Neuron (in vitro differentiated cells): ENCODE results near the gene ZDHHC14.

Experiments
- H2AFZ ChIP-seq: one replicate; pipeline ENCODE4 v1.6.1; 2013; ENCODE audit warnings: low read depth, mild to moderate bottlenecking, inconsistent platforms, low read length, moderate library complexity
- H3K27me3 ChIP-seq: one replicate; pipeline ENCODE4 v1.6.1; 2013; ENCODE audit warnings: low read length; ENCODE audit not compliant: insufficient read depth
- H3K36me3 ChIP-seq: one replicate; pipeline ENCODE4 v1.6.1; 2013; ENCODE audit warnings: low read length; ENCODE audit not compliant: insufficient read depth
- H3K4me1 ChIP-seq: one replicate; pipeline ENCODE4 v1.6.1; 2013; ENCODE audit warnings: low read length; ENCODE audit not compliant: insufficient read depth
- H3K4me3 ChIP-seq: 2 replicates; pipeline ENCODE4 v1.5.1; 2013; ENCODE audit warnings: mild to moderate bottlenecking, low read length, moderate library complexity
- H3K9me3 ChIP-seq: one replicate; pipeline ENCODE4 v1.6.1; 2013; ENCODE audit warnings: low read length

Gene ZDHHC14

DNA sequence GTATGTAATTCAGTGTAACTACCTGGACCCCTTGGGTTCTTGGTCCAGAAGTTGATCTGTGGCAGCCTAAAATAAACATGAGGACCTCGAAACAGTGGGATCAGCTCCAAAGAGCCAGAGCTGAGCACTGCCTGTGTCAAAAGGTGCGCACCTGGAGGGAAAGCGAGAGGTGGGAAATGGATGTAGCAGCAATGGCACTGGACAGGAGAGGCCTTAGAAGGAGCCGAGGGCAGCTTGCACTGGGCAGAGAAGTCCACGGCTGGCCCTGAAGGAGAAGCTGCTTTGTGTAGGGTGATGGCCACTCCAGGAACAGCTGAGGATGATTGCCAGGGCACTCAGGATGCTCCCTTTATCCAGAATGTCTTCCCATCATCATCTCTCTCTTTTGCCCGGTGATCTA lies 228.1 kb downstream of the ZDHHC14 start:
- no peak overlapping the region for H3K4me3 ChIP-seq
- H3K9me3 ChIP-seq = no peaks in the 10 kb centered on the region
- H3K4me1 ChIP-seq = peaks cover 20% of the 10 kb centered on the region
- H3K36me3 ChIP-seq = no peaks in the 10 kb centered on the region
- H3K27me3 ChIP-seq = no peaks in the 10 kb centered on the region
- H2AFZ ChIP-seq = no peak overlapping the region

DNA sequence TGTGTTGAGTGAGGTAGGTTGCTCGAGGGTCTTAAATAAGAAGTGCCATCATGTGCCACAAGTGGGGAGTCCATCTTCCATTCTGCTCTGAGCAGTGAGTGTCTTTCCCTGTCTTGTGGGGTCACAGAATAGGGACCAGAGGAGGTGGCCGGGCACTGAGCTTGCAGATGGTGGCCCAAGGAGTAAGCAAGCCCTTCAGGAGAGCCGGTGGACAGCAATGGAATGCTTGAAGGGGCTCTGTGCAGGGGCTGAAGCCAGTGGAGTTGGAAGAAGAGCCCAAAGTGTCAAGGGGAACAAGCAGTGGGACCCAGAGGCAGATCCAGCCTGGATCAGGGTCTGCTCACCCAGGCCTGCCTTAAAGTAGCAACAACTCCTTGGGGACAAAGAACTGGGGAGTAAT lies 228.6 kb downstream of the ZDHHC14 start:
- H3K36me3 ChIP-seq = no peaks in the 10 kb centered on the region
- no peak overlapping the region for H2AFZ ChIP-seq
- H3K4me3 ChIP-seq = no peak overlapping the region
- no peaks in the 10 kb centered on the region for H3K27me3 ChIP-seq
- no peaks in the 10 kb centered on the region for H3K9me3 ChIP-seq
- H3K4me1 ChIP-seq = peaks cover 20% of the 10 kb centered on the region

DNA sequence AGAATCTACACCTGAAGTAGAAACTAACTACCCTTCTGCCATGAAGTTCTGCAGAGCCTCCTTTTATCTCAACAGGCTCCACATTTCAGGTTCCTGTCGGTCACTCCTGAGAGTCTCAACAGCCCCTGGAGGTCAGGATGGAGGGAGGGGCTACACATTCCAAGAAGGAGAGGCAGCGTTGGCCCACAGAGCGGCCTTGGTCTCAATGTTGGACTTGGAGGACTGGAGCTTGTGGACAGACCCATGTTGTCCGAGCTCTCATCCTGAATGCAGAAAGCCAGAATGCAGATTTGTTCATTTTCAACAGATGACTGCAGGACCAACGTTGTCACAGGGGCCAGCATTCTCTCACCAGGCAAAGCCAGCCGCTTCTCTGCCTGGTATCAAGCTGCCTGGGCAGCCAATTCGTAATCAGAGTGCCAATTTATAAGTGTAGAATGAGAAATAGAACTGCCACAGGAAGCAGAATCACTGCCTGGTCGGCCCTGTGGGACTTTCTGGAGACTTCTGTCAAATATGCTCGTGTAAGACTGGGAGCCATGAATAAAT lies 229.5 kb downstream of the ZDHHC14 start:
- H3K27me3 ChIP-seq = no peaks in the 10 kb centered on the region
- no peaks in the 10 kb centered on the region for H3K36me3 ChIP-seq
- no peak overlapping the region for H3K4me3 ChIP-seq
- H2AFZ ChIP-seq = no peak overlapping the region
- H3K9me3 ChIP-seq = no peaks in the 10 kb centered on the region
- peaks cover 19% of the 10 kb centered on the region for H3K4me1 ChIP-seq

DNA sequence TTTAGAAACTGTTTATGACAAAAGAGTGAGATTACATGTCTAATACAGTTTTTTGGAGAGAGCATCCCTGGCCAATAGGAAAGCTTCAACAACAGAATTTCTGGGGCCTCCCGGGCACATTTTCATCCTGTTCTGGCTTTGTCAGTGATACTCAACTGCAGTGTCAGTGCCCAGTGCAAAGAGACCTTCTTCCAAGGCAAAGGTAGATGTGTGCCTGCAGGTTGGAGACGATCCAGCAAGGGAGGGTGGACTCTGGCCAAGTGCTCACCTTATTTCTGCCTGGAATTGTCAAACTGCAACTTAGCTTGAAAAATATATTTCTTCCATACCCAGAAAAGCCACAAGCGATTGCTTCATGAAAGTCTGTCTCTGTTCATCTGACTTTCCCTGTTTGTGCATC lies 230.4 kb downstream of the ZDHHC14 start:
- Histone ChIP-seq H3K9me3 (no peaks in the 10 kb centered on the region), H3K27me3 (no peaks in the 10 kb centered on the region), H3K4me3 (no peak overlapping the region), H3K4me1 (peaks cover 16% of the 10 kb centered on the region), H2AFZ (no peak overlapping the region), H3K36me3 (no peaks in the 10 kb centered on the region)

DNA sequence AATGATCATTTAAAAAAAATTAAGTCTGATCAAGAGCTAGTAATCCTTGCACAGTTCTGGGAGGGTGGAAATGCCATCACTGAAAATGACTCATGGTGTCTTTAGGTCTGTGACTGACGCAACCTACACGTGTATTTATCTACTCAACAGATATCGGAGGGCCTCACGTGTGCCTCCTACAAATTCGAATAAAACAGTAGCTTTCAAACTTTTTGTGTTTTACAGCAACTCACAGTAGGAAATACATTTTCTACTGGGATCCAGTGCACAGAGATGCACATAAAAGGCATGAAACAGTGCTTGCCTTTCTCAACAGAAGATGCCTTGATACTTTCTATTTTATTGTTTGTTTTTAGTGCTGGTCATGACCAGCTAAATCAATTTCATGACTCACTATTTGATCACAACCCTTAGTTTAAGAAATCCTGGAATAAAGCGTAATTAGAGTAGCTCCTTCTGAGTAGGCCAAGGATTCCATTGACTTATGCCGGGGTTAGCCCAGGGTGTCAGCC lies 232.1 kb downstream of the ZDHHC14 start:
- Histone ChIP-seq H3K4me1 (peaks cover 3% of the 10 kb centered on the region), H3K9me3 (no peaks in the 10 kb centered on the region), H3K36me3 (no peaks in the 10 kb centered on the region), H3K27me3 (no peaks in the 10 kb centered on the region), H2AFZ (no peak overlapping the region), H3K4me3 (no peak overlapping the region)

DNA sequence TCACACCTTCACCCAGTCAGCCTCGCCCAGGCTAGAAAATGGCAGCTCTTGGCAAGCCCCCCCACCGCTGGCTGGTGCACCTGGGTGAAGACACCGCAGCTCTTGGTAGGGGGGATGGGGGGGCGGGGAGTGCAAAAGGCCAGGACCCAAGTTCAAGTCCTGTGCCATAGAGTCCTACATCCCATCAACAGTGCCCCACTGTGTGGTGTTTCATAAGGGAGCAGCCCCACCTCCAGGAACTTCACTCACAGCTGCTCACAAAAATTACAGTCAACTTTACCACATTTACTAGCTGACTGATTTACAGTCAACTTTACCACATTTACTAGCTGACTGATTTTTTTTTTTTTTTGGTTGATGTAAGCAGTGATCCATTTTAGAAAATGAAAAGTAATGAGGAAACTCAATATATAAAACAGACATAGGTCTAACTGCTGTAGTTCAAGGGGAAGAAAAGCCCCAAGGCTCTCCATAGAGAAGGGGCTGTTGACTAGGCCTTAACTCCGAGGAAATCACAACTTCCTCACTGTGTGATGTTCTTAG lies 233.1 kb downstream of the ZDHHC14 start:
- Histone ChIP-seq H2AFZ (no peak overlapping the region), H3K27me3 (no peaks in the 10 kb centered on the region), H3K36me3 (no peaks in the 10 kb centered on the region), H3K4me1 (no peaks in the 10 kb centered on the region), H3K9me3 (no peaks in the 10 kb centered on the region), H3K4me3 (no peak overlapping the region)

DNA sequence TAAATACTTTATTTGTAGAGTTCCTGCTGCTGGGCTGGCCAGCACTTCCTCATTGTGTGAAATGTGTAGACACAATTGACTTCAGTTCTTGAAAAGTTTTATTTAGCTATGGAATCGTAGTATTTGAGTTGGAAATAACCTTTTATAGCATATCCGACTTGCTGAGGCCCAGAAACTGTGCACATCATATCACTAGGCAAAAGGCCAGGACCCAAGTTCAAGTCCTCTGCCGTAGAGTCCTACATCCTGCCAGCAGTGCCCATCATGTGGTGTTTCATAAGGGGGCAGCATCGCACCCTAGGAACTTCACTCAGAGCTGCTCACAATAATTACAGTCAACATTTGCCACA lies 234.4 kb downstream of the ZDHHC14 start:
- Histone ChIP-seq H3K4me3 (no peak overlapping the region), H3K27me3 (no peaks in the 10 kb centered on the region), H3K9me3 (peaks cover 2% of the 10 kb centered on the region), H3K4me1 (no peaks in the 10 kb centered on the region), H3K36me3 (no peaks in the 10 kb centered on the region), H2AFZ (no peak overlapping the region)

DNA sequence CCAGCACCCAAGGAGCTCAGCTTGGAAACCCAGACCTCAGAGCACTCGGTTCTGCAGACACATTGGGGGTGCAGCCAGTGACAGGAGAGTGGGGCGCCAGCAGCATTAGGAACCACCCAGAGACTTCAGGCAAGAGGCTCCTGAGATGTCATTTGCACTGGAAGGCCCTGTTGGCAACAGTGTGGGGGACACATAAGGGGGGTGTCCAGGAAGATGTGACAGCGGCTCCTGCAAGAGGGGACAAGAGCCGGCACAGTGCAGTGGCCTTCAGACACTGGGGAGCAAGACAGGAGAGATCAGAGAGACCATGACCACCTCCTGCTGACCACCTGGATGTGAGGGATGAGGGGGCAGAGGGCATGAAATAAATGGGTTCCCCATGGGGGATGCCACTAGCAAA lies 235.0 kb downstream of the ZDHHC14 start:
- H2AFZ ChIP-seq = no peak overlapping the region
- peaks cover 4% of the 10 kb centered on the region for H3K9me3 ChIP-seq
- no peak overlapping the region for H3K4me3 ChIP-seq
- H3K27me3 ChIP-seq = no peaks in the 10 kb centered on the region
- no peaks in the 10 kb centered on the region for H3K36me3 ChIP-seq
- H3K4me1 ChIP-seq = no peaks in the 10 kb centered on the region

DNA sequence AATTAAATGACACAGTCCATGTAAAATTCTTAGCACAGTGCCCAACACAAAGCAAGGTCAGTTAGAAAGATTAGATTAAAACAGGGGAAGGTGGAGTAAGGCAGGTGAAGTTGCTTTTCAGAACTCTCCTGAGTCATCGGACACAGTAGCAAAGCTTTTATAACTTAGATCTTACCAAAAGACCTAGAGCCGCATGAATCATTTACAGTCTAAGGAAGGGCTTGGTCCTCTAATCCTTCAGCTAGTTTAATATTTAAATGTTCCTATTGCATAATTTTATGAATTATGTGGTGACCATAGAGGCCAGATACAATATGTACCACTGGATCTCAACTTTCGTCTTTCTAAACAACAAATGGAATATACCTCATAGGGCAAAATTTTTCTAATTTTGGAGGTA lies 240.0 kb downstream of the ZDHHC14 start:
- H3K27me3 ChIP-seq = no peaks in the 10 kb centered on the region
- no peaks in the 10 kb centered on the region for H3K36me3 ChIP-seq
- peaks cover 4% of the 10 kb centered on the region for H3K9me3 ChIP-seq
- H2AFZ ChIP-seq = no peak overlapping the region
- no peak overlapping the region for H3K4me3 ChIP-seq
- H3K4me1 ChIP-seq = peaks cover 18% of the 10 kb centered on the region

DNA sequence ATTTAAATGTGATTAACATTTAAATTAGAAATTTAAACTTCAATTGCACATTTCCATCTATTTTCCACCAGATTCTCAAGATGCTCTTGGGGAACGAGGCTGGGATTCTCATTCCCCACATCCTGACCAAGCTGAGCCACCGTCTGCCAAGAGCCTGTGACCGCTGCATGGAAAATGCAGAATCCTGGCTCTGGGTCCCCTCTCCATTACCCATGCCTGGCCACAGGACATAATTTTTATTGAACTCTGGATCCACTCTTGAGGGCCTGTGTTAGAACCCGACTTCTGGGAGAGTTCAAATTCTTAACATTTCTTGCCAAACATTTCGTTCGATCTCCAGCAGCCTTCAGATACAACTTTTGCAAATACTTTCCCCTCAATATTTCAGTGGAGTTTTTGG lies 240.4 kb downstream of the ZDHHC14 start:
- H3K9me3 ChIP-seq = peaks cover 4% of the 10 kb centered on the region
- H3K27me3 ChIP-seq = no peaks in the 10 kb centered on the region
- H2AFZ ChIP-seq = no peak overlapping the region
- H3K4me3 ChIP-seq = no peak overlapping the region
- peaks cover 18% of the 10 kb centered on the region for H3K4me1 ChIP-seq
- no peaks in the 10 kb centered on the region for H3K36me3 ChIP-seq

DNA sequence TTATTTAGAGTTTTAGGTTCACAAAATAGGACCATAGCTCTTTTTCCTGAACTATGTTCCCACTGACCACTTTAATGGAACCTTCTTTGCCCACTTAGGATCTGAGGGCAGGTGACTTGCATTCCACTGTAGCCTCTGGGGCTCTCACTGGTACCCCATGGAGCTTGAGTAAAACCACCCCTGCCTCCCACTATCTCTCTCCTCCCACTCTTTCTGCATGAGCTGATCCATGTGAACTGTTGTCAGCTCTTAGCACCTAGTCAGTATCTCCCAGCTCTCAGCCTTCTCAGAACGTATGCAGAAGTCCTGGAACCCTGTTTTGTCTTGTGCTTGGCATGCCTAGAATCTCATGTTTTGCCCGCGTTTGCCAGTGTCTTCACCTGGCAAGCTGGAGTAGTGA lies 241.4 kb downstream of the ZDHHC14 start:
- Histone ChIP-seq H3K4me3 (no peak overlapping the region), H3K27me3 (no peaks in the 10 kb centered on the region), H3K9me3 (peaks cover 4% of the 10 kb centered on the region), H3K4me1 (peaks cover 18% of the 10 kb centered on the region), H3K36me3 (no peaks in the 10 kb centered on the region), H2AFZ (no peak overlapping the region)

DNA sequence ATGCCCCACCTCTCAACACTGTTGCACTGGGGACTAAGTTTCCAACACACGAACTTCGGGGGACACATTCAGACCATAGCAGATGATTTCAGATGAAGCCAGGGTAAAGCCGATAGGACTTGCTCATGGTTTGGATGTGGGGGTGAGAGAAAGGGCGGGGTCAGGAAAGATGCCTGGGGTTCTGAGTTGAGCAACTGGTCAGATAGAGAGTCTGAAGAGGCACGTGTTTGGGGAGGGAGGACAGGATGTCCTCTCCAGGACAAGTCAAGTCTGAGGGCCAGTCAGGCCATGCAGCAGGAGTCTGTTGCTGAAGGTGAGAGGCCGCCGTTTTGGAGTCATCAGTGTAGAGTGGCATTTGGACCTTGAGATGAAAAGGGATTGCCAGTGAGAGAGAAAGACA lies 244.1 kb downstream of the ZDHHC14 start:
- no peaks in the 10 kb centered on the region for H3K27me3 ChIP-seq
- H3K4me1 ChIP-seq = peaks cover 32% of the 10 kb centered on the region
- no peak overlapping the region for H2AFZ ChIP-seq
- H3K9me3 ChIP-seq = peaks cover 2% of the 10 kb centered on the region
- no peak overlapping the region for H3K4me3 ChIP-seq
- no peaks in the 10 kb centered on the region for H3K36me3 ChIP-seq

DNA sequence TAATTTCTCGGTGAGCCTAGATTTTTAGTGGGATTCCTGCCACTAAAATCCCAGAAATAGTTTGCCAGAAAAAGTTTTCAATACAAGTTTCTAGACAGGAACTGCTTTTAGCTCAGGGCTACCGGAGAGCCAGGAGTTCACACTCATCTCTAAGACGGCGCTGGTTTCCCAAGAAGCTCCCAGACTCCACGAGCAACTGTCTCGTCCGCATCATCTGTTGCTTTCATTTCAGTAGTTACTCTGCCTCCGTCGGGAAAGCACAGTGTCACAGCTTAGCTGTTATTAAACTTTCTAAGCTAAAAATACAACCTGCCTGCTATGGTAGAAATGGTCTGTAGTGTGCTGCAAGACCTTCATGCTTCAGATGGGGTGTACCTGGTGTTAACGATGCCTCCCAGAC lies 244.8 kb downstream of the ZDHHC14 start:
- H3K4me3 ChIP-seq = no peak overlapping the region
- H3K4me1 ChIP-seq = peaks cover 32% of the 10 kb centered on the region
- no peak overlapping the region for H2AFZ ChIP-seq
- H3K36me3 ChIP-seq = no peaks in the 10 kb centered on the region
- no peaks in the 10 kb centered on the region for H3K9me3 ChIP-seq
- no peaks in the 10 kb centered on the region for H3K27me3 ChIP-seq
